GM12801 (cell line): ENCODE measurements around the gene RPS2.

ENCODE experiments used
- CTCF ChIP-seq: IDR thresholded peaks from one replicate; pipeline ENCODE4 v1.5.1; 2011; ENCODE audit warnings: control low read depth; ENCODE audit not compliant: insufficient read length; ENCODE audit errors: extremely low read depth

The RPS2 gene

GRCh38 chr16:1990351-1991134, 25.9 kb upstream of the RPS2 start:
- TF ChIP-seq CTCF = no peak

DNA sequence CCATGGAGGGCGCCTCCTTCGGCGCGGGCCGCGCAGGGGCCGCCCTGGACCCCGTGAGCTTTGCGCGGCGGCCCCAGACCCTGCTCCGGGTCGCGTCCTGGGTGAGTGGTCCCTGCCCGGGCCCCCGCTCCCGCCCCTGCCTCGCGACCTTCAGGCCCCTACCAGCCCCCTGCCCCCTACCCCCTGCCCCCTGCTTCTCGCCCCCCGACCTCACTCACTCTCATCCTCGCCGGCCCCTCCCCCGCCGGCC, 25.4 kb upstream of the RPS2 start:
- no peak for TF ChIP-seq CTCF

- TF ChIP-seq CTCF = no peak
Measured at GRCh38 chr16:1989209-1990100, 24.8 kb upstream of the RPS2 start, which contains the start of gene SYNGR3. Gene SYNGR3, plus strand, starts transcription at chr16:1989970. Its CDS starts 133 bp downstream, at chr16:1990103.

DNA sequence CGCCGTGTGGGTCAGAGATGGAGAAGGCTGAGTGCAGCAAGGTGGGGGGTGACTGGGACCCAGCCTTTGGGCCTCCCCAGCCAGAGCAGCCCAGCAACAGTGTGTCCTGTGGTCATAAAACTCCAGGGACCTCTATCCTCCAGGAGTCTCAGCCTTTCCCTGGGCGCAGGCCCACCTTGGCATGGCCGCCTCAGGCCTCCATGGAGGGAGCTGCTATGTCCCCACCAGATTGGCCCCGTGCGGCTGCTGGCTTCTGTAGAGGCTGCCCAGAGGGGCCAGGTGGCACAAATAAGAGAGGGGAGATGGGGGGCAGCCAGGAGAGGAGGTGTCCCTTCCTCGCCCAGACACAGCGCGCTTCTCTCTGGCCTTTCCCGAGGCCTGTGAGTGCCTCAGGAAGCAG, 22.6 kb upstream of the RPS2 start:
- TF ChIP-seq CTCF = no peak

DNA sequence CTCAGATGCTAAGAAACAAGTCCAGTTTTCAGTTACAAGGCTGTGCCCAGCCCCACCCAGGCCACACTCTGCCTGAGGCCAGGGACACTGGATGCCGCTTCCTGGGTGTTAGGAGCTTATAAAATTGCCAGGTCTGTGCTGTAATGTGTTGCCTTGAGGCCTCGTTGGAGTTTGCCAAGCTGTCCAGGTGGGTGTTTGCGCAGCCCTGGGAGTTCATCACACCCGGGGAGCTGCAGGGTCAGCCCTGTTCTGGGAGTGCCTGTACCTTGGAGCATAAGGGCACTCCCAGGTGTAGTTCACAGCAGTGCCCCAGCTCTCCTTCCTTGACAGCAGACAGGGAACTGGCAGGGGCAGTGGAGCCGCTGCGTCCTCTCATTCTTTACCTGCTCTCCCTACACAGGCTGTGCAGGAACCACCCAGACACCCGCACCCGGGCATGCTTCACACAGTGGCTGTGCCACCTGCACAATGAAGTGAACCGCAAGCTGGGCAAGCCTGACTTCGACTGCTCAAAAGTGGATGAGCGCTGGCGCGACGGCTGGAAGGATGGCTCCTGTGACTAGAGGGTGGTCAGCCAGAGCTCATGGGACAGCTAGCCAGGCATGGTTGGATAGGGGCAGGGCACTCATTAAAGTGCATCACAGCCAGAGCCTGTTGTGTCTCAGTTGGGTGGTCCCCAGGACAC, 21.0 kb upstream of the RPS2 start:
- TF ChIP-seq CTCF = no peak

DNA sequence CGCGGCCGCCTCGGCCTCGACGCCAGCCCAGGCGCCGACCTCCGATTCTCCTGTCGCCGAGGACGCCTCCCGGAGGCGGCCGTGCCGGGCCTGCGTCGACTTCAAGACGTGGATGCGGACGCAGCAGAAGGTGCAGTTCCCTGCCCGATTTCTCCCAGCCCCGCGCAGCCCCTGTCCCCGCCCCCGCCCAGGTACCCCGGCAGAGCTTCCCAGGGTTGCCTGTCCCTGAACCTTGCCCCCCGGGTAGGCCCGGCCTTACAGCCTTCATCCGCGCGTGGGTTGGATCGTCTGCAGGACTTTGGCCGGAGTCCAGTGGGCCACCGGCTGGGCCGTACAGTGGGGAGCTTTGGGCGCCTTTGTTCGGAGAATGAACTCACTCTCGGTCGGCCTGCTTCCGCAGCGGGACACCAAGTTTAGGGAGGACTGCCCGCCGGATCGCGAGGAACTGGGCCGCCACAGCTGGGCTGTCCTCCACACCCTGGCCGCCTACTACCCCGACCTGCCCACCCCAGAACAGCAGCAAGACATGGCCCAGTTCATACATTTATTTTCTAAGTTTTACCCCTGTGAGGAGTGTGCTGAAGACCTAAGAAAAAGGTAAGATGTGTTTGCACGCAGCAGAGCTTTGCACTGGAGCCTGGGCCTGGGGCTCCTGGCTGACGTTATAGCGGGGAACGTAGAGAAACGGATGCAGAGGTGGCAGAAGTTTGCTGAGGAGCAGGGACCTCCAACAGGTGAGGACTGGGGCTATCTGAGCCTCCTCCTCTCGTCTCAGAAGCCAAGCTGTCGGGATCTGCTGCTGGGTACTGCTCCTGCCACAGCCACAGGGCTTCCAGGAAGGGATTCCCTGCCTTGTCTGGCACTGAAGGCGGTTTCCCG, 20.0 kb upstream of the RPS2 start:
- TF ChIP-seq CTCF = no peak
